ENCODE results near the gene PCGF5.

The PCGF5 gene

GRCh38 chr10:91289305-91289704 is 68.8 kb downstream of the PCGF5 start:
- TF ChIP-seq, protein P1, sequence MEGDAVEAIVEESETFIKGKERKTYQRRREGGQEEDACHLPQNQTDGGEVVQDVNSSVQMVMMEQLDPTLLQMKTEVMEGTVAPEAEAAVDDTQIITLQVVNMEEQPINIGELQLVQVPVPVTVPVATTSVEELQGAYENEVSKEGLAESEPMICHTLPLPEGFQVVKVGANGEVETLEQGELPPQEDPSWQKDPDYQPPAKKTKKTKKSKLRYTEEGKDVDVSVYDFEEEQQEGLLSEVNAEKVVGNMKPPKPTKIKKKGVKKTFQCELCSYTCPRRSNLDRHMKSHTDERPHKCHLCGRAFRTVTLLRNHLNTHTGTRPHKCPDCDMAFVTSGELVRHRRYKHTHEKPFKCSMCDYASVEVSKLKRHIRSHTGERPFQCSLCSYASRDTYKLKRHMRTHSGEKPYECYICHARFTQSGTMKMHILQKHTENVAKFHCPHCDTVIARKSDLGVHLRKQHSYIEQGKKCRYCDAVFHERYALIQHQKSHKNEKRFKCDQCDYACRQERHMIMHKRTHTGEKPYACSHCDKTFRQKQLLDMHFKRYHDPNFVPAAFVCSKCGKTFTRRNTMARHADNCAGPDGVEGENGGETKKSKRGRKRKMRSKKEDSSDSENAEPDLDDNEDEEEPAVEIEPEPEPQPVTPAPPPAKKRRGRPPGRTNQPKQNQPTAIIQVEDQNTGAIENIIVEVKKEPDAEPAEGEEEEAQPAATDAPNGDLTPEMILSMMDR (IDR thresholded peaks at IDR 0.05; ENCODE audit: borderline replicate concordance, control extremely low read depth, extremely low read depth, insufficient read depth, missing control alignments) = no peak
- DNase-seq (ENCODE audit: low spot score) = no peak
- in situ Hi-C loops (cut with MboI; ENCODE audit: low sequenced_read_pairs, unreplicated experiment) = loop anchor here (25.0 kb wide), 1 partner anchor 527 kb away; no protein-coding TSS in a partner anchor

DNA sequence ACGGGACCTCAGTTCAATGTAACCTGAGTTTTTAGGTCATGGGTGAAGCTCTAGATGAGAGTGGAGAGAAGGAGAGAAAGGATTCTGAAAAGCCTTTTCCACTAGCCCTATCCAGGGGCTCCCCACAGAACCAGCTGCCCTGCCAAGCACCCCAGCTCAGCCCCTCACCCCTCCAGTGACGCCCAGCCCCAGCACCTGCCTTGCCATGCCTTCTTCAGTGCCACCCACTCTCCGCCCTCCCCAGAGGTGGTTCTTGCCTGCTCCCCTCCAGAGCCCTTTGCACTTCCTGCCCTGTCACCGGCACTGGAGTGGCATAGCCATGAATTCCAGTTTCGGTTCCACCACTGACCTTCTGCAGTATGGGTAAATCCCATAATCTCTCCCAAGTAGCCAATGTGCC is 70.1 kb downstream of the PCGF5 start:
- no peak for DNase-seq (ENCODE audit: low spot score)
- in situ Hi-C loops (cut with MboI; ENCODE audit: low sequenced_read_pairs, unreplicated experiment) = loop anchor here (25.0 kb wide), 1 partner anchor 528 kb away; no protein-coding TSS in a partner anchor
- TF ChIP-seq, protein P1 (IDR thresholded peaks at IDR 0.05; ENCODE audit: borderline replicate concordance, control extremely low read depth, extremely low read depth, insufficient read depth, missing control alignments) = no peak

- TF ChIP-seq, protein P1 (IDR thresholded peaks at IDR 0.05; ENCODE audit: borderline replicate concordance, control extremely low read depth, extremely low read depth, insufficient read depth, missing control alignments) = no peak
- no peak for DNase-seq (ENCODE audit: low spot score)
- in situ Hi-C loops (cut with MboI; ENCODE audit: low sequenced_read_pairs, unreplicated experiment) = loop anchor here (25.0 kb wide), 1 partner anchor 532 kb away; no protein-coding TSS in a partner anchor
Measured at GRCh38 chr10:91294134-91294906, 73.9 kb downstream of the PCGF5 start.

- TF ChIP-seq, protein P1 (IDR thresholded peaks at IDR 0.05; ENCODE audit: borderline replicate concordance, control extremely low read depth, extremely low read depth, insufficient read depth, missing control alignments) = no peak
- in situ Hi-C loops (cut with MboI; ENCODE audit: low sequenced_read_pairs, unreplicated experiment) = loop anchor here (25.0 kb wide), 1 partner anchor 533 kb away; no protein-coding TSS in a partner anchor
- DNase-seq (ENCODE audit: low spot score) = no peak
Measured at GRCh38 chr10:91295346-91295745, 74.9 kb downstream of the PCGF5 start.

- TF ChIP-seq, protein P1 (IDR thresholded peaks at IDR 0.05; ENCODE audit: borderline replicate concordance, control extremely low read depth, extremely low read depth, insufficient read depth, missing control alignments) = no peak
- in situ Hi-C loops (cut with MboI; ENCODE audit: low sequenced_read_pairs, unreplicated experiment) = loop anchor here (25.0 kb wide), 1 partner anchor 534 kb away; no protein-coding TSS in a partner anchor
- DNase-seq (ENCODE audit: low spot score) = peak; percentile 40
Measured at GRCh38 chr10:91296471-91296870, 76.0 kb downstream of the PCGF5 start.

DNA sequence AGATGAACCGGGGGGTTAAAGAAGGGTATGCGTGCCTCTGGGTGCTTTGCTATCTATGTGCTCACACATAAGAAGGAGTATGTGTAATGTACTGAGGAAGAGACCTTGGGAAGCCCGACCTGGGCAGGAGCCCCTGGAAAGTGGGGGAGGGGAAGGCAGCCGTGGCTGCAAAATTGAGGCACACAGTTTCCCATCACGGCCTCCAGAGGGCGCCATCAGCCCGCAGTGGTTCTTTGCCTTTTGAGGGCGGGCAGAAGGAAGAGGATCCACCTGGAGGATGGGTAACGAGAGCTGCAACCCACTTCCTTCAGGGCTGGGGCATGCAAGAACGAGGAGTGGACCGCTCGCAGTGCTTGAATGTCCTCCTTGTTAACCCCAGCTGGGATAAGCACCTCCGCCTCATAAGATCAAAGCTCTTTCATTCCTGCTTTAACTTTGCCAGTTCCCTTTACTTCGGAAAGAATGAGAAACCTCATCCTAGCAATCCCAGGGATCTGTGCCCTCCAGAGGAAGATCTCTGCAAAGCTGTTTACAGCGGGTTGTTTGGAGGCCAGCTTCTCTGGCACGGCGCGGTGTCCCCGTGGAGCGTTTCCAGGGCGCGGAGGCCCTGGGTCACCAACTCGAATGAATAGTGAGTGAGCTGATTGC is 77.9 kb downstream of the PCGF5 start:
- peak; percentile 79 for DNase-seq (ENCODE audit: low spot score)
- TF ChIP-seq, protein P1 (IDR thresholded peaks at IDR 0.05; ENCODE audit: borderline replicate concordance, control extremely low read depth, extremely low read depth, insufficient read depth, missing control alignments) = peak; percentile 84
- in situ Hi-C loops (cut with MboI; ENCODE audit: low sequenced_read_pairs, unreplicated experiment) = loop anchor here (25.0 kb wide), 1 partner anchor 536 kb away; no protein-coding TSS in a partner anchor

Data from GM13976 (cell line).